ENCODE data around the gene SSX4.
"Not testable (repeated sequence)": the region's sequence is repeated elsewhere in the genome, so short reads cannot be mapped to it uniquely, and the experiment has no call there.

SSX4 gene, protein sequence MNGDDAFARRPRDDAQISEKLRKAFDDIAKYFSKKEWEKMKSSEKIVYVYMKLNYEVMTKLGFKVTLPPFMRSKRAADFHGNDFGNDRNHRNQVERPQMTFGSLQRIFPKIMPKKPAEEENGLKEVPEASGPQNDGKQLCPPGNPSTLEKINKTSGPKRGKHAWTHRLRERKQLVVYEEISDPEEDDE

GRCh38 chrX:48383239-48383638 lies at the start of gene SSX4:
SSX4 (plus strand) TSS chrX:48383539; CDS start chrX:48384054, 515 bp downstream.
- not testable (repeated sequence) for H3K4me3 ChIP-seq (ENCODE audit: low read depth in 1 of 2, low read length in 1 of 2); H3K36me3 ChIP-seq; H3K9me3 ChIP-seq; H3K27ac ChIP-seq; H3K4me1 ChIP-seq (ENCODE audit: control insufficient read depth in 1 of 2, insufficient read depth in 1 of 2, low read depth in 1 of 2, low read length in 1 of 2); H3K27me3 ChIP-seq

DNA sequence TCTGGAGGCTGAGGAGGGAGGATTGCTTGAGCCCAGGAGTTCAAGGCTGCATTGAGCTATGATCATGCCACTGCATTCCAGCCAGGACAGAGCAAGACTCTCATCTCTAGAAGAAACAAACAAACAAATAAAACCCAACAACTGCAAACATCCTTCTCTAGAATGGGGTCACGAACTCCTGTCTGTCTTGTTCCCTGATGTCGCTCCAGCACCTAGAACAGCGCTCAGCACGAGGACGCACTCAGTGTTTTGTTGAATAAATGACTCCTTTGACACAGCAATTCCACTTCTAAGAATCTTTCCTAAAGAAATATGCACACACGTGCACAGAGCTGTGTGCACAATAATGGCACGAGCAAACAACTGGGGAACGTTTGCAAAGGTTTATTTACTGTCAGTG lies 37.3 kb upstream of the SSX4 start:
- H3K4me3 ChIP-seq (ENCODE audit: low read depth in 1 of 2, low read length in 1 of 2); H3K27ac ChIP-seq; H3K4me1 ChIP-seq (ENCODE audit: control insufficient read depth in 1 of 2, insufficient read depth in 1 of 2, low read depth in 1 of 2, low read length in 1 of 2); H3K9me3 ChIP-seq; H3K36me3 ChIP-seq; H3K27me3 ChIP-seq: not testable (repeated sequence)

DNA sequence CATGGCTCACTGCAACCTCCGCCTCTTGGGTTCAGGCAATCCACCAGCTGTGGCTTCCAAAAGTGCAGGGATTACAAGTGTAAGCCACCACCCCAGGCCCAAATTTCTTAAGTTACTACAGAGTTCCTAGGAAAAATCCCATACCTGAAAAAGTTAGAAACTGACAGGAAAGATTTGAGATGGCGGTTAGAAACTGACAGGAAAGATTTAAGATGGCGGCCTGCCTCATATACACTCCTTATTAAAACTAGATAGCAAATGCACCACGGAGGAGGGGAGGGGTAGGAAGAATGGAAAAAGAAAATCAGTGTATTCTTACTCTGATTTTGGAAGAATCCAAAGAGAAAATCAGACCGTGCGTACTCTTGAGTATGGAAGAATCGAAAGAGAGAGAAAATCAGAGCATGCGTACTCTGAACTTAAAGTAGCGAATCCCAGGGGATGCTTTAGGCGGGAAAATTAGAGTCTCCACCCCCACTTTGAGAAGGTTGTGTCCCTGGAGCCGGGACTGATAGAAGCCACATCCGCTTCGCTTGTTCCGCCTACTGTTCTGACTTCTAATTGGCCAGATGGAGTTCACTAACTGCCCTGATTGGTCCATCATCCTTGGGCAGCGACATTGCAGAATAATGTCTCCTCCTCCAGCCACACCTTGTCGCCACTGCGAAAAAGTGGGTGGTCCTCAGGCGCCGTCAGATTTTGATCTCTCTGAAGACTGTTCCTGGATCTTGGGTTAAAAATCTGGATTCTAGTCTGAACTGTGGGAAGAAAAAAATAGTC lies 26.8 kb upstream of the SSX4 start, which contains the start of gene SSX3:
TSS of gene SSX3 (minus strand) at position 389 of the 780 bp plus-strand sequence. CDS start 1,454 bp downstream, outside the sequence.
- not testable (repeated sequence) for H3K4me3 ChIP-seq (ENCODE audit: low read depth in 1 of 2, low read length in 1 of 2); H3K27ac ChIP-seq; H3K9me3 ChIP-seq; H3K36me3 ChIP-seq; H3K27me3 ChIP-seq; H3K4me1 ChIP-seq (ENCODE audit: control insufficient read depth in 1 of 2, insufficient read depth in 1 of 2, low read depth in 1 of 2, low read length in 1 of 2)

GRCh38 chrX:48357681-48358080 lies 25.7 kb upstream of the SSX4 start:
- no peaks in the 10 kb centered on the region for H3K9me3 ChIP-seq
- H3K4me3 ChIP-seq (ENCODE audit: low read depth in 1 of 2, low read length in 1 of 2): no peak overlapping the region
- H3K27me3 ChIP-seq: no peaks in the 10 kb centered on the region
- H3K36me3 ChIP-seq: no peaks in the 10 kb centered on the region
- H3K4me1 ChIP-seq (ENCODE audit: control insufficient read depth in 1 of 2, insufficient read depth in 1 of 2, low read depth in 1 of 2, low read length in 1 of 2): no peaks in the 10 kb centered on the region
- TF ChIP-seq, protein P1, sequence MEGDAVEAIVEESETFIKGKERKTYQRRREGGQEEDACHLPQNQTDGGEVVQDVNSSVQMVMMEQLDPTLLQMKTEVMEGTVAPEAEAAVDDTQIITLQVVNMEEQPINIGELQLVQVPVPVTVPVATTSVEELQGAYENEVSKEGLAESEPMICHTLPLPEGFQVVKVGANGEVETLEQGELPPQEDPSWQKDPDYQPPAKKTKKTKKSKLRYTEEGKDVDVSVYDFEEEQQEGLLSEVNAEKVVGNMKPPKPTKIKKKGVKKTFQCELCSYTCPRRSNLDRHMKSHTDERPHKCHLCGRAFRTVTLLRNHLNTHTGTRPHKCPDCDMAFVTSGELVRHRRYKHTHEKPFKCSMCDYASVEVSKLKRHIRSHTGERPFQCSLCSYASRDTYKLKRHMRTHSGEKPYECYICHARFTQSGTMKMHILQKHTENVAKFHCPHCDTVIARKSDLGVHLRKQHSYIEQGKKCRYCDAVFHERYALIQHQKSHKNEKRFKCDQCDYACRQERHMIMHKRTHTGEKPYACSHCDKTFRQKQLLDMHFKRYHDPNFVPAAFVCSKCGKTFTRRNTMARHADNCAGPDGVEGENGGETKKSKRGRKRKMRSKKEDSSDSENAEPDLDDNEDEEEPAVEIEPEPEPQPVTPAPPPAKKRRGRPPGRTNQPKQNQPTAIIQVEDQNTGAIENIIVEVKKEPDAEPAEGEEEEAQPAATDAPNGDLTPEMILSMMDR (IDR thresholded peaks at IDR 0.05): no peak
- H3K27ac ChIP-seq: no peak overlapping the region

DNA sequence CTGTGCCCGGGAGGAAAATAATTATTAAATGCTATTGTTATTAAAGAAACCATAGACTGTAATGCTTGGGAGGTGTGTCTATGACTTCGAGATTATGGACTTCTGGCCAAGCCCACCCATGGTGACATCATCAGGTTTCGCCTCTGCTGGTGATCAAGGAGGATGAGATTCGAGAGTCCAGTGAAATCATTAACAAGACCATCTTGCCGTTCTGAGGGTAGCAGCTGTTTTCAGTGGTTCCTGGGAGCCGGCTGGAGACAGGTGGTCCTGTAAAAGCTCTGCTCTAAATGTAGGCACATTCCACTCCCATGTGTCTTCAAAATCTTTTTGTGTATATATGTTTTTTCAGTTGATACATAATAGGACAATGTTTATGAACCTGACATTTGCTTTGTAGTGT lies 24.1 kb upstream of the SSX4 start:
- not testable (repeated sequence) for H3K27me3 ChIP-seq; H3K27ac ChIP-seq; H3K4me1 ChIP-seq (ENCODE audit: control insufficient read depth in 1 of 2, insufficient read depth in 1 of 2, low read depth in 1 of 2, low read length in 1 of 2); H3K36me3 ChIP-seq; H3K4me3 ChIP-seq (ENCODE audit: low read depth in 1 of 2, low read length in 1 of 2); H3K9me3 ChIP-seq

DNA sequence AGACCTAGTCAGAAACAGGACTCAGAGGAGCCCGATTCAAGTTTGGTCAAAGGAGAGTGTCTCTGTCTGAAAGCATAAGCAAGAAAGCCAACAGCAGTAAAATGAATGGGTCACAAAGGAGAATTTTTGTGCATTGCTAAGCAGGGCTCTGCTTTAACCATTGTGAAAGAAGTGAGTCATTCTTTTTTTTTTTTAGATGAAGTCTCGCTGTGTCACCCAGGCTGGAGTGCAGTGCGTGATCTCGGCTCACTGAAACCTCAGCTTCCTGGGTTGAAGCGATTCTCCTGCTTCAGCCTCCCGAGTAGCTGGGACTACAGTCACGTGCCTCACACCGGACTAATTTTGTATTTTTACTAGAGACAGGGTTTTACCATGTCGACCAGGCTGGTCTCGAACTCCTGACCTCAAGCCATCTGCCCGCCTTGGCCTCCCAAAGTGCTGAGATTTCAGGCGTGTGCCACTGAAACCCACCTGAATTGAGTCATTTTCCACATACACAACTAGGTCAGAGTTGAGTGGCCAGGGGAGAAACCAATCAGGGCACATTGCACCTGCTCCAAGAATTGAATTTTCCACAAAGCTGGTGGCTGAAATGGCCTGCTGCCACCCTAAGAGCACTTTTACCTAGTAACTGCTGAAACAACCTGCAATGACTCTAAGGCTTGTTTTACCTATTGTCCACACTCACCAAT lies 15.5 kb upstream of the SSX4 start:
- not testable (repeated sequence) for H3K9me3 ChIP-seq

DNA sequence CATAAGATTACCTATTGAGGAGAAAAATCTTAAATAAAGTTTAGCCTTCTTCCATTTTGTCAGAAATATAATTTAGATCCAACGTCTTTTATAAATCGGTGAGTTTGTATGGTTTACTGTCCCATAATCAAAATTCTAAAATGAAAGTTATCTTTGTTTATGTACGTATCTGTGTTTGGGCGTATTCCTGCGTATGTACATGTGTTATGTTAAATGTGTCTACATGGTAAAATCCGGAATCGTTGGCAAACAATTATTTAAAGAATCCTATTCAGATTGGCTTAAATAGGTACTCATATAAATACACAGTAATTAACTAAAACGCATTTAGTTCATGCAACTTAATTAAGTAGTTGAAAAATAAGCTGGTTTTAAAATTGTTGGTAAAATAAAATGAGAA lies 12.9 kb upstream of the SSX4 start:
- not testable (repeated sequence) for H3K4me1 ChIP-seq (ENCODE audit: control insufficient read depth in 1 of 2, insufficient read depth in 1 of 2, low read depth in 1 of 2, low read length in 1 of 2); H3K27me3 ChIP-seq; H3K9me3 ChIP-seq; H3K36me3 ChIP-seq; H3K27ac ChIP-seq; H3K4me3 ChIP-seq (ENCODE audit: low read depth in 1 of 2, low read length in 1 of 2)

More for the DNA sequence above, 15.5 kb upstream of the SSX4 start:
- H3K27me3 ChIP-seq; H3K36me3 ChIP-seq; H3K4me3 ChIP-seq (ENCODE audit: low read depth in 1 of 2, low read length in 1 of 2); H3K27ac ChIP-seq; H3K4me1 ChIP-seq (ENCODE audit: control insufficient read depth in 1 of 2, insufficient read depth in 1 of 2, low read depth in 1 of 2, low read length in 1 of 2): not testable (repeated sequence)

DNA sequence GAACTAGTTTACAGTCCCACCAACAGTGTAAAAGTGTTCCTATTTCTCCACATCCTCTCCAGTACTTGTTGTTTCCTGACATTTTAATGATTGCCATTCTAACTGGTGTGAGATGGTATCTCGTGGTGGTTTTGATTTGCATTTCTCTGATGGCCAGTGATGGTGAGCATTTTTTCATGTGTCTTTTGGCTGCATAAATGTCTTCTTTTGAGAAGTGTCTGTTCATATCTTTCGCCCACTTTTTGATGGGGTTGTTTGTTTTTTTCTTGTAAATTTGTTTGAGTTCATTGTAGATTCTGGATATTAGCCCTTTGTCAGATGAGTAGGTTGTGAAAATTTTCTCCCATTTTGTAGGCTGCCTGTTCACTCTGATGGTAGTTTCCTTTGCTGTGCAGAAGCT lies 13.6 kb downstream of the SSX4 start:
- not testable (repeated sequence) for H3K9me3 ChIP-seq; H3K4me1 ChIP-seq (ENCODE audit: control insufficient read depth in 1 of 2, insufficient read depth in 1 of 2, low read depth in 1 of 2, low read length in 1 of 2); H3K27ac ChIP-seq; H3K27me3 ChIP-seq; H3K36me3 ChIP-seq; H3K4me3 ChIP-seq (ENCODE audit: low read depth in 1 of 2, low read length in 1 of 2)

DNA sequence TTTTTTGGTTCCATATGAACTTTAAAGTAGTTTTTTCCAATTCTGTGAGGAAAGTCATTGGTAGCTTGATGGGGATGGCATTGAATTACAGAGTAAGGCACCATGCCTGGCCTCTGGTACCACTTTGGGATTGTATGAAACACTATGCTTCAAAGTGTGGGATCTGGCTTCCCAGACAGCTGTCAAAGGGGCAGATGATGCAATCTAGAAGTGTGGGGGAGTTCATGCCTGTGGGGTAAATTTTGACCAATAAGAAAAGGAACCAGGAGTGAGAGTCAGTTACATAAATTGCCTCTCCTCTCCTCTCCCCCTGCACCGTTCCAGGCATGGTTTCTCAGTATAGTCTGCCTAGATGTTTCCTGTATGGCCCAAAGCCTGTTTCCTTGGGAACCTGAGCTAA lies 14.5 kb downstream of the SSX4 start:
- H3K9me3 ChIP-seq; H3K4me1 ChIP-seq (ENCODE audit: control insufficient read depth in 1 of 2, insufficient read depth in 1 of 2, low read depth in 1 of 2, low read length in 1 of 2); H3K27ac ChIP-seq; H3K36me3 ChIP-seq; H3K4me3 ChIP-seq (ENCODE audit: low read depth in 1 of 2, low read length in 1 of 2); H3K27me3 ChIP-seq: not testable (repeated sequence)

- not testable (repeated sequence) for H3K4me3 ChIP-seq (ENCODE audit: low read depth in 1 of 2, low read length in 1 of 2); H3K27ac ChIP-seq; H3K9me3 ChIP-seq; H3K27me3 ChIP-seq; H3K4me1 ChIP-seq (ENCODE audit: control insufficient read depth in 1 of 2, insufficient read depth in 1 of 2, low read depth in 1 of 2, low read length in 1 of 2); H3K36me3 ChIP-seq
These were observed 28.5 kb downstream of the SSX4 start, which contains the start of gene SSX4B for GRCh38 chrX:48411860-48412259. SSX4B (minus strand) TSS chrX:48411960; CDS start chrX:48411372, 588 bp downstream.

- not testable (repeated sequence) for H3K4me3 ChIP-seq (ENCODE audit: low read depth in 1 of 2, low read length in 1 of 2); H3K4me1 ChIP-seq (ENCODE audit: control insufficient read depth in 1 of 2, insufficient read depth in 1 of 2, low read depth in 1 of 2, low read length in 1 of 2); H3K36me3 ChIP-seq; H3K9me3 ChIP-seq; H3K27ac ChIP-seq; H3K27me3 ChIP-seq
These were observed 43.8 kb downstream of the SSX4 start for GRCh38 chrX:48427027-48427716.

DNA sequence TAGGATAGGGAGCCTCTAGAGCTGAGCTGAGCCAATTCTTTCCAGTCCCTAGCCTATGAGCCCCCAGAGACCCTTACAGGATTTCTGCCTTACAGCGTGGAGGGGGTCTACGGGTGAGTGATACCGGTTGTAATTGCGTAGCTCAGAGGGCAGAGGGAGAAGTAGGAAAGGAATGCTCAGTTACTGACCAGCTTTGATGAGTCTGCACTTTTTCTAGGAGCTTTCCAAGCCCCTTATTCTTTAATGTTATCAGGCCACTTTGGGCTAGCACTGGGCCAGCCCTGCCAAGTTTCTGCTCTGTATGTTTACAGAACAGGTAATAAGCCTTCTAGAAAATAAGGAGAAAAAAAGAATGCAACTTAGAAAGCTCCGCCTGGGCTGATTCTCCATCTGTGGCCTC lies 46.3 kb downstream of the SSX4 start:
- H3K4me1 ChIP-seq (ENCODE audit: control insufficient read depth in 1 of 2, insufficient read depth in 1 of 2, low read depth in 1 of 2, low read length in 1 of 2); H3K36me3 ChIP-seq; H3K27me3 ChIP-seq; H3K9me3 ChIP-seq; H3K4me3 ChIP-seq (ENCODE audit: low read depth in 1 of 2, low read length in 1 of 2); H3K27ac ChIP-seq: not testable (repeated sequence)
